ENCODE measurements around the gene PACRG. TPM values are rescaled to one million over a fixed set of nuclear protein-coding genes. Genes with fewer than 3 reads are reported as not detected.
A peak's percentile ranks its signal among the peaks of the same experiment; 100 is the strongest.

The PACRG gene
- total RNA-seq, 1 experiment from 2014 or later, result not detected

GRCh38 chr6:162887981-162888689 is 160.4 kb downstream of the PACRG start:
- Histone ChIP-seq H3K4me1 (no peaks in the 10 kb centered on the region), H3K9me3 (replicated peaks) (no peaks in the 10 kb centered on the region), H3K27ac (no peak overlapping the region), H3K4me3 (no peak overlapping the region), H3K36me3 (no peaks in the 10 kb centered on the region), H3K27me3 (no peaks in the 10 kb centered on the region)
- DNase-seq, result no peak

- Histone ChIP-seq H3K27me3 (no peaks in the 10 kb centered on the region), H3K4me3 (no peak overlapping the region), H3K4me1 (no peaks in the 10 kb centered on the region)
Observed at GRCh38 chr6:162889303-162889702, 161.5 kb downstream of the PACRG start.

GRCh38 chr6:162898011-162898410 is 170.2 kb downstream of the PACRG start:
- H3K27ac ChIP-seq, result no peak overlapping the region
- no peaks in the 10 kb centered on the region for H3K4me1 ChIP-seq
- no peaks in the 10 kb centered on the region for H3K36me3 ChIP-seq
- no peak for DNase-seq
- no peak overlapping the region for H3K4me3 ChIP-seq
- no peaks in the 10 kb centered on the region for H3K9me3 ChIP-seq (replicated peaks)
- no peaks in the 10 kb centered on the region; the same call in 1 of the 2 replicates for H3K27me3 ChIP-seq

More at GRCh38 chr6:162889303-162889702, 161.5 kb downstream of the PACRG start:
- no peaks in the 10 kb centered on the region for H3K9me3 ChIP-seq (replicated peaks)
- H3K27ac ChIP-seq, result no peak overlapping the region
- H3K36me3 ChIP-seq, result no peaks in the 10 kb centered on the region
- DNase-seq, result no peak

GRCh38 chr6:162899148-162899547 is 171.4 kb downstream of the PACRG start:
- Histone ChIP-seq H3K4me3 (no peak overlapping the region), H3K27ac (no peak overlapping the region), H3K27me3 (no peaks in the 10 kb centered on the region; the same call in 1 of the 2 replicates), H3K36me3 (no peaks in the 10 kb centered on the region), H3K9me3 (replicated peaks) (no peaks in the 10 kb centered on the region), H3K4me1 (no peaks in the 10 kb centered on the region)
- DNase-seq, result peak in 1 of 2 experiments; percentile 20

GRCh38 chr6:162900503-162900902 is 172.7 kb downstream of the PACRG start:
- H3K27ac ChIP-seq, result no peak overlapping the region
- H3K4me3 ChIP-seq, result no peak overlapping the region
- H3K4me1 ChIP-seq, result no peaks in the 10 kb centered on the region
- H3K36me3 ChIP-seq, result no peaks in the 10 kb centered on the region
- no peaks in the 10 kb centered on the region for H3K9me3 ChIP-seq (replicated peaks)
- H3K27me3 ChIP-seq, result no peaks in the 10 kb centered on the region; the same call in none of the 2 replicates
- no peak for DNase-seq

- no peaks in the 10 kb centered on the region for H3K4me1 ChIP-seq
- no peak overlapping the region for H3K27ac ChIP-seq
- H3K27me3 ChIP-seq, result no peaks in the 10 kb centered on the region; the same call in 1 of the 2 replicates
- H3K9me3 ChIP-seq (replicated peaks), result no peaks in the 10 kb centered on the region
- DNase-seq, result peak in 1 of 2 experiments; percentile 13
- H3K36me3 ChIP-seq, result no peaks in the 10 kb centered on the region
- H3K4me3 ChIP-seq, result no peak overlapping the region
Observed at GRCh38 chr6:162904069-162904663, 176.4 kb downstream of the PACRG start.

GRCh38 chr6:162906479-162906878 is 178.7 kb downstream of the PACRG start:
- Histone ChIP-seq H3K9me3 (replicated peaks) (no peaks in the 10 kb centered on the region), H3K4me3 (no peak overlapping the region), H3K27ac (no peak overlapping the region), H3K4me1 (no peaks in the 10 kb centered on the region), H3K27me3 (no peaks in the 10 kb centered on the region; the same call in 1 of the 2 replicates), H3K36me3 (no peaks in the 10 kb centered on the region)
- DNase-seq, result no peak

- Histone ChIP-seq H3K27me3 (no peaks in the 10 kb centered on the region; the same call in 1 of the 2 replicates), H3K4me1 (no peaks in the 10 kb centered on the region), H3K36me3 (no peaks in the 10 kb centered on the region), H3K27ac (no peak overlapping the region), H3K4me3 (no peak overlapping the region), H3K9me3 (replicated peaks) (no peaks in the 10 kb centered on the region)
- DNase-seq, result peak in 1 of 2 experiments; percentile 74
Observed at GRCh38 chr6:162907876-162908481, 180.2 kb downstream of the PACRG start.

GRCh38 chr6:162913206-162913605 is 185.4 kb downstream of the PACRG start:
- H3K9me3 ChIP-seq (replicated peaks), result no peaks in the 10 kb centered on the region
- no peak overlapping the region for H3K27ac ChIP-seq
- no peak for DNase-seq
- no peak overlapping the region for H3K4me3 ChIP-seq
- no peaks in the 10 kb centered on the region for H3K27me3 ChIP-seq
- H3K4me1 ChIP-seq, result no peaks in the 10 kb centered on the region
- H3K36me3 ChIP-seq, result no peaks in the 10 kb centered on the region

- Histone ChIP-seq H3K36me3 (no peaks in the 10 kb centered on the region), H3K27me3 (no peaks in the 10 kb centered on the region), H3K9me3 (replicated peaks) (no peaks in the 10 kb centered on the region), H3K4me3 (no peak overlapping the region), H3K27ac (no peak overlapping the region), H3K4me1 (no peaks in the 10 kb centered on the region)
- no peak for DNase-seq
Observed at GRCh38 chr6:162917506-162917905, 189.7 kb downstream of the PACRG start.

GRCh38 chr6:162921062-162921461 is 193.3 kb downstream of the PACRG start:
- no peak overlapping the region for H3K4me3 ChIP-seq
- H3K4me1 ChIP-seq, result no peaks in the 10 kb centered on the region
- no peaks in the 10 kb centered on the region for H3K27me3 ChIP-seq
- H3K36me3 ChIP-seq, result no peaks in the 10 kb centered on the region
- no peaks in the 10 kb centered on the region for H3K9me3 ChIP-seq (replicated peaks)
- no peak overlapping the region for H3K27ac ChIP-seq
- no peak for DNase-seq

GRCh38 chr6:162921510-162922040 is 193.8 kb downstream of the PACRG start:
- no peak overlapping the region for H3K4me3 ChIP-seq
- H3K36me3 ChIP-seq, result no peaks in the 10 kb centered on the region
- no peaks in the 10 kb centered on the region for H3K9me3 ChIP-seq (replicated peaks)
- no peak overlapping the region for H3K27ac ChIP-seq
- no peak for DNase-seq
- no peaks in the 10 kb centered on the region for H3K27me3 ChIP-seq
- H3K4me1 ChIP-seq, result no peaks in the 10 kb centered on the region

- Histone ChIP-seq H3K4me3 (no peak overlapping the region), H3K4me1 (no peaks in the 10 kb centered on the region), H3K36me3 (no peaks in the 10 kb centered on the region), H3K27ac (no peak overlapping the region), H3K9me3 (replicated peaks) (no peaks in the 10 kb centered on the region), H3K27me3 (no peaks in the 10 kb centered on the region)
- DNase-seq, result no peak
Observed at GRCh38 chr6:162922563-162923166, 194.9 kb downstream of the PACRG start.

GRCh38 chr6:162934844-162935243 is 207.1 kb downstream of the PACRG start:
- no peak overlapping the region for H3K27ac ChIP-seq
- no peak for DNase-seq

GRCh38 chr6:162940426-162940825 is 212.7 kb downstream of the PACRG start:
- H3K4me1 ChIP-seq, result no peaks in the 10 kb centered on the region
- no peaks in the 10 kb centered on the region for H3K27me3 ChIP-seq
- DNase-seq, result no peak
- H3K4me3 ChIP-seq, result no peak overlapping the region
- no peak overlapping the region for H3K27ac ChIP-seq
- no peaks in the 10 kb centered on the region for H3K36me3 ChIP-seq
- no peaks in the 10 kb centered on the region; the same call in 1 of the 2 replicates for H3K9me3 ChIP-seq (replicated peaks)

More at GRCh38 chr6:162934844-162935243, 207.1 kb downstream of the PACRG start:
- no peaks in the 10 kb centered on the region for H3K27me3 ChIP-seq
- H3K4me3 ChIP-seq, result no peak overlapping the region
- H3K9me3 ChIP-seq (replicated peaks), result 0 out of 2 replicates have a peak, but pooled peaks cover 3% of the 10 kb centered on the region
- H3K36me3 ChIP-seq, result no peaks in the 10 kb centered on the region
- H3K4me1 ChIP-seq, result no peaks in the 10 kb centered on the region
